Endodermal cell (in vitro differentiated cells): ENCODE data around the gene CFAP69. TPM values are rescaled to one million over a fixed set of nuclear protein-coding genes. Genes with fewer than 3 reads are reported as not detected.
"Not testable (repeated sequence)": the region's sequence is repeated elsewhere in the genome, so short reads cannot be mapped to it uniquely, and the experiment has no call there.

Experiments used
- DNase-seq: peaks from one replicate; pipeline ENCODE4 v3.0.0-alpha.2; 2017
- H3K27ac ChIP-seq: 2 replicates; pipeline ENCODE4 v1.5.1; 2013; ENCODE audit warnings: mild to moderate bottlenecking, low read depth, low read length, moderate library complexity
- H3K27me3 ChIP-seq: 2 replicates; pipeline ENCODE4 v1.6.1; 2013; ENCODE audit warnings: mild to moderate bottlenecking, low read length, moderate library complexity; ENCODE audit not compliant: insufficient read depth, control insufficient read depth, poor library complexity, severe bottlenecking
- H3K36me3 ChIP-seq: 2 replicates; pipeline ENCODE4 v1.7.0; 2013; ENCODE audit warnings: mild to moderate bottlenecking, low read length, moderate library complexity; ENCODE audit not compliant: control insufficient read depth, insufficient read depth
- H3K4me1 ChIP-seq: one replicate; pipeline ENCODE4 v1.7.0; 2013; ENCODE audit warnings: low read length; ENCODE audit not compliant: control insufficient read depth, insufficient read depth
- H3K4me3 ChIP-seq: 2 replicates; pipeline ENCODE4 v1.5.1; 2013; ENCODE audit warnings: mild to moderate bottlenecking, low read length, moderate library complexity
- H3K9ac ChIP-seq: 2 replicates; pipeline ENCODE4 v1.6.1; 2013; ENCODE audit warnings: mild to moderate bottlenecking, low read length, moderate library complexity; ENCODE audit not compliant: poor library complexity, severe bottlenecking; ENCODE audit errors: extremely low read depth
- H3K9me3 ChIP-seq: 2 replicates; pipeline ENCODE4 v1.6.1; 2013; ENCODE audit warnings: mild to moderate bottlenecking, low read length, moderate library complexity; ENCODE audit not compliant: control insufficient read depth
- H3K27ac Mint-ChIP-seq: 2 replicates; pipeline ENCODE4 v1.8.0; 2020; ENCODE audit warnings: mixed read lengths
- H3K27me3 Mint-ChIP-seq: 2 replicates; pipeline ENCODE4 v1.8.0; 2021; ENCODE audit warnings: mild to moderate bottlenecking, mixed read lengths; ENCODE audit not compliant: insufficient read depth
- H3K36me3 Mint-ChIP-seq: 2 replicates; pipeline ENCODE4 v1.8.0; 2020; ENCODE audit warnings: low read depth, mixed read lengths
- H3K4me1 Mint-ChIP-seq: 2 replicates; pipeline ENCODE4 v1.8.0; 2020; ENCODE audit warnings: mixed read lengths
- H3K4me3 Mint-ChIP-seq: 2 replicates; pipeline ENCODE4 v1.8.0; 2020; ENCODE audit warnings: mild to moderate bottlenecking, moderate library complexity, mixed read lengths
- H3K9me3 Mint-ChIP-seq: 2 replicates; pipeline ENCODE4 v1.8.0; 2020; ENCODE audit warnings: mild to moderate bottlenecking, mixed read lengths
- CTCF ChIP-seq: fragments of 200-600 bp; sonication (generic); conservative IDR thresholded peaks from 2 replicates; pipeline ENCODE4 v1.5.0; 2021; ENCODE audit warnings: antibody characterized with exemption, mild to moderate bottlenecking
- WGBS, 2 experiments: methylation state at CpG; one replicate each; pipeline versions ENCODE4 v1.1.5 to v1.1.7; 2013; ENCODE audit warnings: missing lambda C conversion rate in 2 of 2, mixed read lengths in 1 of 2; ENCODE audit not compliant: insufficient coverage in 1 of 2, insufficient read length in 1 of 2; 5-methylcytosine and 5-hydroxymethylcytosine counted together
- total RNA-seq, 2 donors: library from RNA; stranded (reverse); fragmentation: NEBNext Ultra II Directional in 1 of 2; extraction: Animal tissue kit (Norgen Biotek cat#: 25700) in 1 of 2; gene quantifications; 2 replicates in 1 of 2; 3 replicates in 1 of 2; pipeline ENCODE4 v1.2.1, GENCODE V29; 2021

Gene CFAP69
- total RNA-seq, 2 donors from 2014 or later = 4.9 to 6.6 TPM

DNA sequence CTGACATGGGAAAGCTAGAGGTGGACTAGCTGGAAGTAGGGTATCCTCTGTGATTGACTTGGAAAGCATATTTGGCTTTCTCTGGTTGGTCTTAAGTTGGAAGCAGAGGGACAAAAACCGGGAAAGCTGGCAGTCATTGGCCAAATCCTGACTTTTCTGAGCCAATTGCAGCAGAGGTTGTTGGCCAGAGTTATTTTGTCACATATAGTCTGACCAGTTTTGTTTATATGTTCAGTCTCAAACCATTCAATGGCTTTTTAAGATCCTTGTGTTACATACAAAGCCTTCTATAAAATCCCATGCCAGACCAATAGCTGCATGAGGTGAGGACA is 6.3 kb downstream of the CFAP69 start:
- Mint-ChIP-seq H3K4me1 (peaks cover 6% of the 10 kb centered on the region), H3K36me3 (no peaks in the 10 kb centered on the region), H3K27ac (no peak overlapping the region), H3K4me3 (no peak overlapping the region), H3K27me3 (peaks cover 30% of the 10 kb centered on the region), H3K9me3 (no peaks in the 10 kb centered on the region)
- H3K9me3 ChIP-seq = peaks cover 5% of the 10 kb centered on the region
- no peak for TF ChIP-seq CTCF
- H3K36me3 ChIP-seq = no peaks in the 10 kb centered on the region
- WGBS, 2 experiments = 88 to 92% methylated on average over 1 of the region's 1 CpG
- H3K9ac ChIP-seq = no peak overlapping the region
- no peak for DNase-seq
- no peak overlapping the region for H3K4me3 ChIP-seq
- H3K4me1 ChIP-seq = no peaks in the 10 kb centered on the region
- no peak overlapping the region for H3K27ac ChIP-seq
- H3K27me3 ChIP-seq = no peaks in the 10 kb centered on the region

DNA sequence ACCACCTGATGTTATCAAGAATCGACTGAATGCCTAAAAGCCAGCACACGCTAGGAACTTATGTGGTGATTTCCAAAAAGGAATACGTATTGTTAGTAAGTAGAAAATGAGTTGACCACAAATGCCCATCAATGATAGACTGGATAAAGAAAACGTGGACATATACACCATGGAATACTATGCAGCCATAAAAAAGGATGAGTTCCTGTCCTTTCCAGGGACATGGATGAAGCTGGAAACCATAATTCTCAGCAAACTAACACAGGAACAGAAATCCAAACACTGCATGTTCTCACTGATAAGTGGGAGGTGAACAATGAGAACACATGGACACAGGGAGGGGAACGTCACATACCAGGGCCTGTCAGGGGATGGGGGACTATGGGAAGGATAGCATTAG is 11.0 kb downstream of the CFAP69 start:
- not testable (repeated sequence) for H3K4me1 Mint-ChIP-seq, H3K9me3 Mint-ChIP-seq, H3K27me3 ChIP-seq, H3K4me3 ChIP-seq, H3K9me3 ChIP-seq, H3K9ac ChIP-seq, H3K27ac Mint-ChIP-seq, H3K27ac ChIP-seq, H3K4me1 ChIP-seq, H3K27me3 Mint-ChIP-seq, H3K36me3 Mint-ChIP-seq, DNase-seq, H3K36me3 ChIP-seq, H3K4me3 Mint-ChIP-seq
- 90 to 94% methylated on average over 5 of the region's 5 CpGs for WGBS, 2 experiments

DNA sequence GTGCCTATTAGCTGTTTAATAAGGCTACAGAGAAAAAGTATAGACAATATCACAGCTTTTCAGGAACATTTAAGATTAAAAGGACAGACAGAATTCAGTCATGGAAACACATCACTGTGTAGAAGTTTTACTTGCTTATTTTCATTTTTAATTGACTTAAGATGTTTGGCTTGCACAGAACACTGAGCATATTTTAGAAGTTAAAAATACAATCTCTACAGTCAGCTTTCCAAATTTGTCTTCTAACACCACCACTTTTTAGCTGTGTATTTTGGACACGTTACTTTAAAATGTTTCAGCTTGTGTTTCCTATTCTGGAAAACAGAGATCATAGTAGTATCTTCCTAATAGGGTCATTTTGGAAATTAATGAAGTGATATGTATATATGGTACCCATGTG is 11.8 kb downstream of the CFAP69 start:
- Mint-ChIP-seq H3K9me3 (no peaks in the 10 kb centered on the region), H3K4me3 (no peak overlapping the region), H3K27me3 (peaks cover 2% of the 10 kb centered on the region), H3K4me1 (no peaks in the 10 kb centered on the region), H3K27ac (no peak overlapping the region), H3K36me3 (no peaks in the 10 kb centered on the region)
- Histone ChIP-seq H3K27me3 (no peaks in the 10 kb centered on the region), H3K4me1 (no peaks in the 10 kb centered on the region), H3K9ac (no peak overlapping the region), H3K9me3 (peaks cover 5% of the 10 kb centered on the region), H3K36me3 (no peaks in the 10 kb centered on the region), H3K4me3 (no peak overlapping the region), H3K27ac (no peak overlapping the region)
- DNase-seq = no peak
- TF ChIP-seq CTCF = no peak
- WGBS, 2 experiments = 100% methylated on average over 1 of the region's 1 CpG; no CpG with 5 or more reads in 1 of the 2 experiments

DNA sequence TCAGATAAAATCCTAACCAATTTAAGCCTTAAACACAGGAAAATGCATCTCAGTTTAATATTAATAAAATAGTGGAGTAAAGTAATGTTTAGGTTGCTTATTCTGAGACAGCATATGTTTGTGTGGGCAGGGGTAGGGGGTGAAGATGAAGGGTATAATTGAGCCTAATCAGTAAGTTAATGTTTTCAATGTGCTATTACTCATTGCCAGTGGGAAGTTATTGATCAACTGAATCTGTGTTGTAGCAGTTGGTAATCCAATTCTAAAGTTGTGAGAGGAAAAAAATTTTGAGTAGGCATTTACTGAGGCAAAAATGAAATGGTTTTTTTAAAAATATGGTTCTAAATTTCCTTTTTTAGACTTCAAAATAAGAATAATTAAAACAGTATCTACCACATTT is 16.5 kb downstream of the CFAP69 start:
- Histone ChIP-seq H3K27ac (no peak overlapping the region), H3K4me1 (no peaks in the 10 kb centered on the region), H3K9ac (no peak overlapping the region), H3K4me3 (no peak overlapping the region), H3K36me3 (no peaks in the 10 kb centered on the region), H3K9me3 (no peaks in the 10 kb centered on the region), H3K27me3 (no peaks in the 10 kb centered on the region)
- H3K4me1 Mint-ChIP-seq = no peaks in the 10 kb centered on the region
- H3K4me3 Mint-ChIP-seq = no peak overlapping the region
- TF ChIP-seq CTCF = no peak
- no peak for DNase-seq
- H3K27me3 Mint-ChIP-seq = peaks cover 2% of the 10 kb centered on the region
- H3K9me3 Mint-ChIP-seq = no peaks in the 10 kb centered on the region
- H3K27ac Mint-ChIP-seq = no peak overlapping the region
- H3K36me3 Mint-ChIP-seq = no peaks in the 10 kb centered on the region
